ENCODE measurements around the gene SPAG5.

SPAG5 gene

DNA sequence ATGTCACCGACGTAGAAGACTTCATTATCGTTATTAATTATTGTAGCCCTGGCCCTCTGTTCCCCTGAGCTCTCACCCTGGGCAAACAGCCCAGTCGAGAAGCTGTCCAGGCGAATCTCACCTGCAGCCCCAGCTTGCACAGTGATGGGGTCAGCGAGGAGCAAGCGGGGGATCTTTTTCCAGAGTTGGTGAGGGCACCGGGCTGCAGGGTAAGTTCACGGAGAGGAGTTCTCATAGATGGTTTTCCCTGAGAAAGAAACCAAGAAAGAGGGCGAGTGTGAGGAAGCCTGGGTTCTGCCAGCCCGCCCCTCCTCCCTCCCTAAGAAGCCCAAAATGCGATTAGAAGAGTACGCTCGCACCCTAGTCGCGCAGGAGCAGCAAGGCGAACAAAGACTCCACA, 436 bp downstream of the SPAG5 start:
- no peak for TF ChIP-seq CTCF (IDR thresholded peaks at IDR 0.05)

- TF ChIP-seq CTCF (IDR thresholded peaks at IDR 0.05), result no peak
Measured at GRCh38 chr17:28597606-28598383, 1.0 kb downstream of the SPAG5 start.

GRCh38 chr17:28592260-28592659, 6.6 kb downstream of the SPAG5 start:
- TF ChIP-seq CTCF (IDR thresholded peaks at IDR 0.05), result no peak

DNA sequence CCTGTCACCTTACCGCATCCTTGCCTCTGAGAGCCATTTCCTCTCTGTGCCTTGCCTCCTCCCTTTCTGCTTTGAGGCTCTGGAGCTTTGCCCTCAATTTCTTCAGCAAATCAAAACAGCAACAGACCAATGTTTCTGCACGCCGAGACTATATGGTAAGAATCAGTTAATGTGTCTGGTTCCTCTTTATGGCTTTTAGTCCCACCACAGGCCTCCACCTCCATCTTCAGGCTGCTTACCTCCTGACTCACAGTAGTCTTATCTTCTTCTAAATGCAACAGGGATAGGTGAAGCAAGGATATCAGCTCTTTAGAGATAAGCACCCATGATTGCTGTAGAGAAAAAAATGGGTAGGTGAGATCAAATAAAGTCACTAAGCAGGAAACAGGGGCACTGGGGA, 13.0 kb downstream of the SPAG5 start:
- no peak for TF ChIP-seq CTCF (IDR thresholded peaks at IDR 0.05)

DNA sequence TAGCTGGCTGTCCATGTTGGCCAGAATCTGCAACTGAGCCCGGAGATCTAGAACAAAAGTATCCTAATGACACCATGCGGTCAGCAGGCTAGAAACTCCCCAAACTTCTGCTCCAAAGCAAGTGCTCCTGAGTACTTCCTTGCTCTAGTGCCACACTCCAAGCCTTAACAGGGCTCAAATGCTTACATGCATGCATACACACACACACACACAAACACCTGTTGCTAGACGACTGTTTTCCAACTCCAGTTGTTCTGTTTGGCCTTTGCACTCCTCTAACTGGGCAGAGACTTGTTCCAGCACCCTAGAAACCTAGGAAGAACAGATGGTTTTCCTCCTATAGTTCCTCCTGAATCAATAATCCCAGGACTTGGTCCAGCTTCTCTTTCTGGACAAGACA, 14.4 kb downstream of the SPAG5 start:
- TF ChIP-seq CTCF (IDR thresholded peaks at IDR 0.05), result no peak

DNA sequence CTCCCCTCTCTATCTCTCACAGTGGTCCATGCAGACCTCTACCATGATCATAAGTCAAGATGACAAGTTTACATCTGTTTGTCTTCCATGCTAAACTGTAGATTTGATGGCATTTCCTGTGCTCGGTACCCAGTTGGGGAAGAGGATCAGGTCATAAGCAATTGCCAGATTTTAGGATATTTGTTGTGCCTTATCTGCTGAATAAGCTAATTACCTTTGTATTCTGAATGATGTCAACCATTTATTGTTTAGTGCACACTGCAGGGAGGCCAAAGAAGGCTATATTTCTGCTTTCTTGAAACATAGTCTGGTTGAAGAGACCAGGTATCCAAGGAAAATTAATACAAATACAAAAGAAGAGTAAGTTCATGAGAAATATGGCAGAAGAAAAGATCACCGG, 16.3 kb downstream of the SPAG5 start:
- TF ChIP-seq CTCF (IDR thresholded peaks at IDR 0.05), result no peak

- no peak for TF ChIP-seq CTCF (IDR thresholded peaks at IDR 0.05)
Measured at GRCh38 chr17:28580959-28581358, 17.9 kb downstream of the SPAG5 start.

- TF ChIP-seq CTCF (IDR thresholded peaks at IDR 0.05), result no peak
Measured at GRCh38 chr17:28579526-28579925, 19.3 kb downstream of the SPAG5 start.
